HG02642 (cell line): ENCODE data around the gene FAM168A.
"Not testable (repeated sequence)": the region's sequence is repeated elsewhere in the genome, so short reads cannot be mapped to it uniquely, and the experiment has no call there.

Experiments
- ATAC-seq: cut with Tn5 transposase; IDR thresholded peaks from one replicate; pipeline ENCODE4 v1.9.1; 2021; ENCODE audit warnings: mild to moderate bottlenecking; ENCODE audit not compliant: unreplicated experiment, poor library complexity

The FAM168A gene

GRCh38 chr11:73439002-73439843, 158.7 kb downstream of the FAM168A start:
- ATAC-seq, result no peak

- not testable (repeated sequence) for ATAC-seq
Measured at GRCh38 chr11:73436859-73437258, 161.1 kb downstream of the FAM168A start.

- ATAC-seq, result no peak
Measured at GRCh38 chr11:73431396-73431795, 166.5 kb downstream of the FAM168A start.

- ATAC-seq, result no peak
Measured at GRCh38 chr11:73430326-73430725, 167.6 kb downstream of the FAM168A start.

- ATAC-seq, result no peak
Measured at GRCh38 chr11:73429121-73429750, 168.7 kb downstream of the FAM168A start.

GRCh38 chr11:73428699-73429098, 169.2 kb downstream of the FAM168A start:
- ATAC-seq, result no peak

- no peak for ATAC-seq
Measured at GRCh38 chr11:73428227-73428626, 169.7 kb downstream of the FAM168A start.

- ATAC-seq, result no peak
Measured at GRCh38 chr11:73426219-73426850, 171.6 kb downstream of the FAM168A start.

GRCh38 chr11:73425108-73425507, 172.8 kb downstream of the FAM168A start:
- ATAC-seq, result no peak

- no peak for ATAC-seq
Measured at GRCh38 chr11:73423506-73423905, 174.4 kb downstream of the FAM168A start.

GRCh38 chr11:73422886-73423285, 175.0 kb downstream of the FAM168A start:
- ATAC-seq, result no peak

GRCh38 chr11:73420136-73420535, 177.8 kb downstream of the FAM168A start:
- ATAC-seq, result no peak

- no peak for ATAC-seq
Measured at GRCh38 chr11:73416786-73417185, 181.1 kb downstream of the FAM168A start.

- ATAC-seq, result no peak
Measured at GRCh38 chr11:73415854-73416615, 181.9 kb downstream of the FAM168A start.

- ATAC-seq, result no peak
Measured at GRCh38 chr11:73414977-73415651, 182.8 kb downstream of the FAM168A start.

- ATAC-seq, result no peak
Measured at GRCh38 chr11:73413256-73413655, 184.7 kb downstream of the FAM168A start.

- ATAC-seq, result no peak
Measured at GRCh38 chr11:73412308-73412707, 185.6 kb downstream of the FAM168A start.

- no peak for ATAC-seq
Measured at GRCh38 chr11:73411031-73411430, 186.9 kb downstream of the FAM168A start.

- ATAC-seq, result no peak
Measured at GRCh38 chr11:73410627-73411026, 187.3 kb downstream of the FAM168A start.

GRCh38 chr11:73409431-73409830, 188.5 kb downstream of the FAM168A start:
- ATAC-seq, result no peak
